Pancreas (tissue), 10 donors: ENCODE results near the gene EME2. TPM values are rescaled to one million over a fixed set of nuclear protein-coding genes. Genes with fewer than 3 reads are reported as not detected.

ENCODE experiments used
- ATAC-seq, 4 donors: fragments of 200-7000 bp; cut with Tn5 transposase; one replicate each; pipeline versions ENCODE4 v1.8.0 to v1.9.1; 2020; ENCODE audit warnings: mild to moderate bottlenecking in 4 of 4, moderate library complexity in 4 of 4
- DNase-seq, 6 donors: peaks; one replicate each; pipeline ENCODE4 v3.0.0-alpha.2; 2020
- FAIRE-seq: peaks from 2 replicates; lab custom pipeline; 2012; peaks lifted over from hg19 to GRCh38; lab: Jason Lieb, UNC
- H3K27ac ChIP-seq, 4 donors: fragments of 200-600 bp; sonication (generic); 1 replicate in 3 of 4; 2 replicates in 1 of 4; pipeline versions ENCODE4 v1.5.0 to v1.8.0; 2020
- H3K27me3 ChIP-seq, 4 donors: fragments of 200-600 bp; one replicate each; pipeline ENCODE4 v1.8.0; 2021
- H3K36me3 ChIP-seq, 3 donors: fragments of 200-600 bp; sonication (generic) in 1 of 3; one replicate each; pipeline versions ENCODE4 v1.5.0 to v1.8.0; 2020 to 2021
- H3K4me1 ChIP-seq, 3 donors: fragments of 200-600 bp; one replicate each; pipeline ENCODE4 v1.8.0; 2021
- H3K4me3 ChIP-seq, 4 donors: fragments of 200-600 bp; sonication (generic) in 2 of 4; one replicate each; pipeline versions ENCODE4 v1.5.0 to v1.8.0; 2020 to 2021
- H3K9me3 ChIP-seq, 4 donors: fragments of 200-600 bp; one replicate each; pipeline ENCODE4 v1.8.0; 2021
- WGBS, 2 donors: extraction: QIAGEN DNeasy Blood & Tissue Kit; methylation state at CpG; one replicate each; pipeline ENCODE4 v1.1.7; 2013; 5-methylcytosine and 5-hydroxymethylcytosine counted together
- intact Hi-C, 3 donors: fragments of 100-400 bp; cut with DNase I; formaldehyde crosslinking; loops; one replicate each; pipeline versions ENCODE4 v1.11.1 to v1.14.2; 2022
- polyA plus RNA-seq, 2 donors: library from polyadenylated mRNA; stranded (reverse); fragments of 200-250 nt; gene quantifications; one replicate each; pipeline ENCODE4 v1.2.3, GENCODE V29; 2013
- total RNA-seq, 6 donors: library from RNA; stranded (reverse); fragmentation: NEBNext Ultra II Directional in 4 of 6; extraction: Animal tissue kit (Norgen Biotek cat#: 25700) in 4 of 6; gene quantifications; one replicate each; pipeline versions ENCODE4 v1.2.1 to v1.2.4, GENCODE V29; 2021 to 2023
- TF ChIP-seq, protein P1 (sequence below), 4 donors: fragments of 200-600 bp; sonication (generic) in 3 of 4; IDR thresholded peaks; one replicate each; pipeline versions ENCODE4 v1.5.0 to v1.8.0; 2021; ENCODE audit warnings: antibody characterized with exemption in 4 of 4
- donor health status: healthy with polysubstance abuse.
- donor health status: DM: no; HTN: no; CAD: no; lungs with moderate emphysema.
- donor health status: DM: no; HTN: no; CAD: no.
- donor health status: control.
- donor health status: control.
- donor health status: Bipolar disorder and iron deficiency.
- donor health status: DM: yes; HTN: yes; CAD: no.
- donor health status: DM: no; HTN: no; CAD: no.
- donor health status: DM: no; HTN: no; CAD: no.
- donor health status: DM: yes; HTN: yes; CAD: no.

EME2 gene
- total and polyA plus RNA-seq, 8 donors = 4.7 to 37.9 (median 8.1) TPM

DNA sequence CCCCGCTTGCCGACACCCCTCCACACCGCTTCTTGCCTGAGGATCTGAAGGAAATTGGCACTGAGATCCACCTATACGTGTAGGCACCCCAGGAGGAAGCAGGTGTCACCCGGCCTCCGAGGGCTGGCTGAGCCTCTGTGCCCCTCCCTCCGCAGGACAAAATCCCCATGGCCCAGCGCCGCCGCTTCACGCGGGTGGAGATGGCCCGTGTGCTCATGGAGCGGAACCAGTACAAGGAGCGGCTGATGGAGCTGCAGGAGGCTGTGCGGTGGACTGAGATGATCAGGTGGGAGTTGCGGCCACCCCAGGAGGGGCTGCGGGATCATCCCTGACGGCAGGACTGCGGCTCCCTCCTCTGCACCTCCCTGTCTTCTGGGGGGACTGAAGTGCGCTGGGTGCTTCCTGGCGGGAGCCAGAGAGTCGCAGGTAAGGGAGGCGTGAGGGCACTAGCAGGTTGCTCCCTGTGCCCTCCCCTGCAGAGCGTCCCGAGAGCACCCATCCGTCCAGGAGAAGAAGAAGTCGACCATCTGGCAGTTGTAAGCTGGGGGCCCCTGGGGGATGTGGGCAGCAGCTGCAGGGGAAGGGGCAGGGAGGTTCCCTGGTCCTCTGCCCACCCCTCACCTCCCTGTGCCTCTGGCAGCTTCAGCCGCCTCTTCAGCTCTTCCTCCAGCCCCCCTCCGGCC is 10.3 kb upstream of the EME2 start:
- 90 to 92% methylated on average over 26 to 30 of the region's 30 CpGs for WGBS, 2 donors
- Histone ChIP-seq H3K4me1 (no peaks in the 10 kb centered on the region), H3K27ac (no peak overlapping the region), H3K36me3 (peaks cover 0 to 53% (median 27%) of the 10 kb centered on the region in 3 donors), H3K27me3 (no peaks in the 10 kb centered on the region), H3K9me3 (no peaks in the 10 kb centered on the region), H3K4me3 (no peak overlapping the region)
- DNase-seq (peak in 1 of 6 donors; percentile 53), FAIRE-seq (no peak), ATAC-seq (no peak)
- intact Hi-C loops = no loop called here
- TF ChIP-seq, protein P1, sequence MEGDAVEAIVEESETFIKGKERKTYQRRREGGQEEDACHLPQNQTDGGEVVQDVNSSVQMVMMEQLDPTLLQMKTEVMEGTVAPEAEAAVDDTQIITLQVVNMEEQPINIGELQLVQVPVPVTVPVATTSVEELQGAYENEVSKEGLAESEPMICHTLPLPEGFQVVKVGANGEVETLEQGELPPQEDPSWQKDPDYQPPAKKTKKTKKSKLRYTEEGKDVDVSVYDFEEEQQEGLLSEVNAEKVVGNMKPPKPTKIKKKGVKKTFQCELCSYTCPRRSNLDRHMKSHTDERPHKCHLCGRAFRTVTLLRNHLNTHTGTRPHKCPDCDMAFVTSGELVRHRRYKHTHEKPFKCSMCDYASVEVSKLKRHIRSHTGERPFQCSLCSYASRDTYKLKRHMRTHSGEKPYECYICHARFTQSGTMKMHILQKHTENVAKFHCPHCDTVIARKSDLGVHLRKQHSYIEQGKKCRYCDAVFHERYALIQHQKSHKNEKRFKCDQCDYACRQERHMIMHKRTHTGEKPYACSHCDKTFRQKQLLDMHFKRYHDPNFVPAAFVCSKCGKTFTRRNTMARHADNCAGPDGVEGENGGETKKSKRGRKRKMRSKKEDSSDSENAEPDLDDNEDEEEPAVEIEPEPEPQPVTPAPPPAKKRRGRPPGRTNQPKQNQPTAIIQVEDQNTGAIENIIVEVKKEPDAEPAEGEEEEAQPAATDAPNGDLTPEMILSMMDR (IDR thresholded peaks at IDR 0.05) = no peak

DNA sequence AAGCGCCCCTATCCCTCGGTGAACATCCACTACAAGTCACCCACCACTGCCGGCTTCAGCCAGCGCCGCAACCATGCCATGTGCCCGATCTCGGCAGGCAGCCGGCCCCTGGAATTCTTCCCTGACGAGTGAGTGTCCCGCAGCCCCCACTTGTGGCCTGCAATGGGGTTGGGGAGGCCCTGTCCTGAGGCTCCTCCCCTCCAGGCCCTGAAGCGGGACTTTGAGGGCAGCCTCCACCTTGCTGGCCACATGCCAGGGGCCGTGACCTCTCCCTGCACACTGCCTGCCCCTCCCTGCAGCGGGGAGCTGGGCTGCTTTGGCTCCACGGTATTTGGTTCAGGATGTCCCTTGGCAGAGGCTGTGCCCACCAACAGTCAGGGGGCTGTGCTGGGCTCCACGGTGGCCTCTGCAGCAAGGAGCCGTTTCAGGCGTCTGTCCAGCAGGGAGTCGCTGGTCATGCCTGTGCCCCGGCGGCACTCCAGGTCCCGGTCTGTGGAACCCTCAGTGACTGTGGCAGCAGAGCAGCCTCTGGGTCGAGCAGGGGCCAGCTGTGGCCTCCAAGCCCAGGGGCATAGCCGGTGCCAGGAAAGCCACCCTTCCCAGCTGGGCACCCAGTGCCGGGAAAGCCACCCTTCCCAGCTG is 9.6 kb upstream of the EME2 start:
- intact Hi-C loops = no loop called here
- Histone ChIP-seq H3K4me1 (no peaks in the 10 kb centered on the region), H3K9me3 (no peaks in the 10 kb centered on the region), H3K27me3 (no peaks in the 10 kb centered on the region), H3K4me3 (no peak overlapping the region), H3K36me3 (peaks cover 0 to 60% (median 27%) of the 10 kb centered on the region in 3 donors), H3K27ac (no peak overlapping the region)
- 91 to 92% methylated on average over 24 of the region's 24 CpGs for WGBS, 2 donors
- ATAC-seq (no peak), DNase-seq (peak in 3 of 6 donors; percentile 58 to 84 (median 62)), FAIRE-seq (no peak)
- TF ChIP-seq, protein P1 (IDR thresholded peaks at IDR 0.05) = no peak

DNA sequence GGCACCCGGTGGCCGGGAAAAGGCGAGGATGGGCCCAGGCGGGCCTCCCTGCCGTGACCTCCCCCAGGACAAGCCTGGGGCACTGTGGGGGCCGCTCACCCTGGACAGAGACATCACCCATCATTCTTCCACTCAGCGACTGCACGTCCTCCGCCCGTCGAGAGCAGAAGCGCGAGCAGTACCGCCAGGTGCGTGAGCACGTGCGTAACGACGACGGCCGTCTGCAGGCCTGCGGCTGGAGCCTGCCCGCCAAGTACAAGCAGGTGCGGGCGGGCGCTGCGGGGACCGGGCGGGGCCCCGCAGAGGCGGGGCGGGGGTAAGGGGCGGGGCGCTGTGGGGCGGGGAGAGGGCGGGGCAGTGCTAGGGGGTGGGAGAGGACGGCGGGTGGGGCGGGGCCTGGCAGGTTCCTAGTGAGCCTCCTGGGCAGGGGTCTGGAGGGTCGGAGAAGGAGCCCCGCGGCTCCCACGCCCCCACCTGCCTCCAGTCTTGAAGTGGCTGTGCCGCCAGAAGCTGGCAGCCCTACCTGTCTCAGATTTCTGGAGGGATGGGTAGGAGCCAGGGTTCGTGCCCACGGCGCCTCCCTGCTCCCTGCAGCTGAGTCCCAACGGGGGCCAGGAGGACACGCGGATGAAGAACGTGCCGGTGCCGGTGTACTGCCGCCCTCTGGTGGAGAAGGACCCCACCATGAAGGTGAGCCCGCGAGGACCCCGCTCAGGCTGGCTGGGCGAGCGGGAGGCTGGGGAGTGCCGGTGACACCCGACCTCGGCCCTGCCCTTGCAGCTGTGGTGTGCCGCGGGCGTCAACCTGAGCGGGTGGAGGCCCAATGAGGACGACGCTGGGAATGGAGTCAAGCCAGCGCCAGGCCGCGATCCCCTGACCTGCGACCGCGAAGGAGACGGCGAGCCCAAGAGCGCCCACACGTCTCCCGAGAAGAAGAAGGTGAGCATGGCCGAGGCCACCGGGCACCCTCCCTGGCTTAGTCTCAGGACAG is 8.8 kb upstream of the EME2 start:
- 87 to 90% methylated on average over 68 to 81 of the region's 81 CpGs for WGBS, 2 donors
- Histone ChIP-seq H3K36me3 (peaks cover 0 to 64% (median 27%) of the 10 kb centered on the region in 3 donors), H3K4me3 (no peak overlapping the region), H3K27ac (no peak overlapping the region), H3K9me3 (no peaks in the 10 kb centered on the region), H3K27me3 (no peaks in the 10 kb centered on the region), H3K4me1 (no peaks in the 10 kb centered on the region)
- no peak for FAIRE-seq
- TF ChIP-seq, protein P1 (IDR thresholded peaks at IDR 0.05) = no peak
- ATAC-seq = no peak
- peak in 2 of 6 donors; percentile 44 to 79 for DNase-seq
- intact Hi-C loops = no loop called here

DNA sequence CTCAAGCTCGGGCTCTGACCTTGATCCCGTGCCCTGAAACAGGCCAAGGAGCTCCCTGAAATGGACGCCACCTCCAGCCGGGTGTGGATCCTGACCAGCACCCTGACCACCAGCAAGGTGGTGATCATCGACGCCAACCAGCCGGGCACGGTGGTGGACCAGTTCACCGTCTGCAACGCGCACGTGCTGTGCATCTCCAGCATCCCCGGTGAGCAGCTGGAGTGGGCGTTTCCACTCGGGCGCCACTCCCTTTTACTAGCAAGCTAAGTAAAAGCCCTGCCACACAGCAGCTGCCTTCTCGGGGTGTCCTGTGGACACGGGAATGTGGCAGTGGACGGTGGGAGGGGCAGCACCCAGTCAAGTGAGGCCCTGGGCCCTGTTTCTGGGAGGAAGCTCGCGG is 7.6 kb upstream of the EME2 start:
- intact Hi-C loops = no loop called here
- H3K27me3 ChIP-seq = no peaks in the 10 kb centered on the region
- H3K36me3 ChIP-seq = peaks cover 0 to 64% (median 27%) of the 10 kb centered on the region in 3 donors
- H3K4me3 ChIP-seq = no peak overlapping the region
- H3K4me1 ChIP-seq = no peaks in the 10 kb centered on the region
- ATAC-seq (no peak), DNase-seq (no peak), FAIRE-seq (no peak)
- no peak overlapping the region for H3K27ac ChIP-seq
- no peaks in the 10 kb centered on the region for H3K9me3 ChIP-seq
- TF ChIP-seq, protein P1 (IDR thresholded peaks at IDR 0.05) = no peak
- 90 to 93% methylated on average over 20 to 21 of the region's 21 CpGs for WGBS, 2 donors
